ENCODE results near the gene KREMEN2.
"Not testable (repeated sequence)": the region's sequence is repeated elsewhere in the genome, so short reads cannot be mapped to it uniquely, and the experiment has no call there.

Gene KREMEN2

DNA sequence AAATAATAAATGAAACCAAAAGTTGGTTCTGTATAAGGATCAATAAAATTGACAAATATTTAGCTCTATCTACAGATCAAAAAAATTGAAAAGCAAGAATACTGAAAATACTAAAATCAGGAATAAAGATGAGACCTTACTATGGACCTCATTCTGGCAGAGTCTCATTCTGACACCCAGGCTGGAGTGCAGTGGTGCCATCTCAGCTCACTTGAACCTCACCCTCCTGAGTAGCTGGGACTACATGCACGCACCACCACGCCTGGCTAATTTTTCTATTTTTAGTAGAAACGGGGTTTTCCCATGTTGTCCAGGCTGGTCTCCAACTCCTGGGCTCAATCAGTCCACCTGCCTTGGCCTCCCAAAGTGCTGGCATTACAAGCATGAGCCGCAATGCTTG is 22.0 kb upstream of the KREMEN2 start:
- DNase-seq (ENCODE audit: low read depth) = no peak
- TF ChIP-seq, protein P1, sequence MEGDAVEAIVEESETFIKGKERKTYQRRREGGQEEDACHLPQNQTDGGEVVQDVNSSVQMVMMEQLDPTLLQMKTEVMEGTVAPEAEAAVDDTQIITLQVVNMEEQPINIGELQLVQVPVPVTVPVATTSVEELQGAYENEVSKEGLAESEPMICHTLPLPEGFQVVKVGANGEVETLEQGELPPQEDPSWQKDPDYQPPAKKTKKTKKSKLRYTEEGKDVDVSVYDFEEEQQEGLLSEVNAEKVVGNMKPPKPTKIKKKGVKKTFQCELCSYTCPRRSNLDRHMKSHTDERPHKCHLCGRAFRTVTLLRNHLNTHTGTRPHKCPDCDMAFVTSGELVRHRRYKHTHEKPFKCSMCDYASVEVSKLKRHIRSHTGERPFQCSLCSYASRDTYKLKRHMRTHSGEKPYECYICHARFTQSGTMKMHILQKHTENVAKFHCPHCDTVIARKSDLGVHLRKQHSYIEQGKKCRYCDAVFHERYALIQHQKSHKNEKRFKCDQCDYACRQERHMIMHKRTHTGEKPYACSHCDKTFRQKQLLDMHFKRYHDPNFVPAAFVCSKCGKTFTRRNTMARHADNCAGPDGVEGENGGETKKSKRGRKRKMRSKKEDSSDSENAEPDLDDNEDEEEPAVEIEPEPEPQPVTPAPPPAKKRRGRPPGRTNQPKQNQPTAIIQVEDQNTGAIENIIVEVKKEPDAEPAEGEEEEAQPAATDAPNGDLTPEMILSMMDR (conservative IDR thresholded peaks at IDR 0.05; ENCODE audit: low read length) = no peak
- H3K4me3 ChIP-seq (ENCODE audit: low read length) = no peak overlapping the region

DNA sequence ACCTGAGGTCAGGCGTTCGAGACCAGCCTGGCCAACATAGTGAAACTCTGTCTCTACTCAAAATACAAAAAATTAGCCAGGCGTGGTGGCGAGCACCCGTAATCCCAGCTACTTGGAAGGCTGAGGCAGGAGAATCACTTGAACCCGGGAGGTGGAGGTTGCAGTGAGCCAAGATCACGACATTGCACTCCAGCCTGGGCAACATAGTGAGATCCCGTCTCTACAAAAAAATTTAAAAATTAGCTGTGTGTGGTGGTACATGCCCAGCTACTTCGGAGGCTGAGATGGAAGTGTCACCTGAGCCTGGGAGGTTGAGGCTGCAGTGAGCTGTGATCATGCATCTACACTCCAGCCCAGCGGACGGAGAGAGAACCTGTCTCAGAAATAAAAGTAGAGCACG is 20.4 kb upstream of the KREMEN2 start:
- not testable (repeated sequence) for H3K4me3 ChIP-seq (ENCODE audit: low read length); DNase-seq (ENCODE audit: low read depth)

DNA sequence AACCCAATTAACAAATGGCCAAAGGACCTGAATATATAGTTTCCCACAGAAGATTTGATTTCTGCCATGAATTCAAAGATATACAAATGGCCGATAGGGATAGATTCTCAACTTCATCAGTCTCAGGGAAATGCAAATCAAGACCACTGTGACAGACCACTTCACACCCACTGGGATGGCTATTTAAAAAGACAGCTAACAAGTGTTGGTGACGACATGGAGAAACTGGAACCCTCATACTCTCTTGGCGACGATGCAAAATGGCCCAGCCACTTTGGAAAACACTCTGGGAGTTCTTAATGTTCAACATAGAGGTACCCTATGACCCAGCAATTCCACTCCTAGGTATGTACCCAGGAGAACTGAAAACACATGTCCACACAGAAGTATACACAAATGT is 17.4 kb upstream of the KREMEN2 start:
- TF ChIP-seq, protein P1 (conservative IDR thresholded peaks at IDR 0.05; ENCODE audit: low read length) = no peak
- no peak overlapping the region for H3K4me3 ChIP-seq (ENCODE audit: low read length)
- DNase-seq (ENCODE audit: low read depth) = no peak

DNA sequence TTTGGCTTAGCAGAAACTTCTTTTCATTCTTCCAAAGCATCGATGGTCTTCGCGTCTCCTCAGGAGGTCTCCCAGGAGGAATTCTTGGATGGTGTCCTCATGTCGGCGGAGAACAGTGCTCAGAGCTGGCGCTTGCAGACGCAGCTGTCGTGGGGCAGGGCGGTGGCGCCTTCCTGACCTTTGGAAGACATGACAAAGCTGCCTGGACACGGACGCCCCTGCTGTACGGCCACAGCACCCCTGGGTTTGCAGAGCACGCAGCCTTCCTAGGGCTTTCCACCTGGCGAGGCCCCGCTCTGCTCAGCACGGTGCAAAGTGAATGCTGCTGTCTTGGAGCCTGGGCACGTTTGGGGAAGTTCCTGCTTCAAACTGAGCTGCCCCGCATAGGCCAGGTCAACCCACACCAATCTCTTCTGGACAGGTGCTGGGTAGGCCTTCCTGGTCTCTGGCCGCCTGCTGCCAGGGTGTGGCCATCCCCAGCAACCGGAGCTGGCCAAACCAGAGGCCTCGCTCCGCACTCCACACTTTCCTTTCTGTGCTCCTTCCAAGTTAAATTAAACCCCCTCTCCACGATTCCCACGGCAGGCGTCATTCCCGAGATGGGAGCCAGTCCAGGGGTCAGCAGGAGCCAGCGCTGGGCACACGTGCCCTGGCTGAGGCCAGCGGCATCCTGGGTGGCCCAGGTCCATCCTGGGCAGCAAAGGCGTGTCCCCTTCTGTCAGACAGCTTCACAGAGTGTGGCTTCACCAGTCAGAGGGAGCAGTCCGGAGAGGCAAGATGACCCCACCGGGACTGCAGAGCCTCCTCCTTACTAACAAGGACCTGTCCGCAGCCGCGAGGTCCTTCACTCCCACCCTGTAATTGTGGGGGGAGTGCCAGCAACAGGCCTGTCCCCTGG is 15.0 kb upstream of the KREMEN2 start:
- TF ChIP-seq, protein P1 (conservative IDR thresholded peaks at IDR 0.05; ENCODE audit: low read length) = no peak
- no peak overlapping the region for H3K4me3 ChIP-seq (ENCODE audit: low read length)
- DNase-seq (ENCODE audit: low read depth) = no peak

DNA sequence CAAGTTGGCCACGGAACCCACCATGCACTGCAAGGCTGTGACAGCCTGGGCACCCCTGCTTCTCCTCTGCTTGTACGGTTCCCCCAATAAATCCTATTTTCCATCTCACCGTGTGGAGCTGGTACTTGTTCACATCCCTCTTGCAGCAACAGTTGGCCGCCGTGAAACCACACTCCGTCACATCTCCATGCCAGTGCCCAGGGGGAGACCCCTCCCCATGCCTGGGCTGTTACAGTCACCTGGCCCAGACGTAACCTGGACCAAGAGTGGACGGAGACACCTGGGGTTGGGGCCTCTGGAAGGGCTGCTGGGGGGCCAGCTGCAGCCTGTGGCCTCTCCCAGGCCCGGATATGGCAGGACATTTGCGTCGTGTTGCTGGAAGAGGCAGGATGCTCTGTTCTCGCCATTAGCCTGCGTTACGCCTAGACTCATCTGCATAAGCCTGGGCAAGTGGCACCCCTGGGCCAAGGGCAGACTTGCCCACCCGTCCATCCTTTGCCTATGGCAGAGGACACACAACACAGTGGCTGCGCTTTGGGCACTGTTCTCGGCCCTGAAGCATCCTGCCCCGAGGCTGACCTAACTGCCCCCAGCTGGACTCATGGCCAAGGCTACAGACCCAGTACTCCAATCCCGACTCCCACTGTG is 14.2 kb upstream of the KREMEN2 start:
- TF ChIP-seq, protein P1 (conservative IDR thresholded peaks at IDR 0.05; ENCODE audit: low read length) = no peak
- H3K4me3 ChIP-seq (ENCODE audit: low read length) = no peak overlapping the region
- DNase-seq (ENCODE audit: low read depth) = no peak

DNA sequence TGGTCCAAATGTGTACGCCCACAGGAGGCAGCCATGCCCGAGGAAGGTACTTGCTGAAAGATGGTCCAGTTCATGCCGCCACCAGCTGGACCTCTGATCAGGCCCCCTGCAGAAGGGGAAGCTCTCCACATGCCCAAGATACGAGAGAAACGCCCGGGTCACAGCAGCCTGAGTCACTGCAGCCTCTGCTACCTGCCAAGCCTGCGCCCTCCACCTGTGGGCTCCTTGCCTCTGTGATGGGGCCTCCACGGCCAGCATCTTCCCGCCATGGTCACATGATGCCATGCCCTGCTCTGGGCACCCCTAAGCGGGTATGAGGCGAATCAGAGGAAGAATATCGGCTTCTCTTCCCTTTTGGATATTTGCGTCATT is 13.7 kb upstream of the KREMEN2 start:
- H3K4me3 ChIP-seq (ENCODE audit: low read length) = no peak overlapping the region
- TF ChIP-seq, protein P1 (conservative IDR thresholded peaks at IDR 0.05; ENCODE audit: low read length) = no peak
- DNase-seq (ENCODE audit: low read depth) = no peak

DNA sequence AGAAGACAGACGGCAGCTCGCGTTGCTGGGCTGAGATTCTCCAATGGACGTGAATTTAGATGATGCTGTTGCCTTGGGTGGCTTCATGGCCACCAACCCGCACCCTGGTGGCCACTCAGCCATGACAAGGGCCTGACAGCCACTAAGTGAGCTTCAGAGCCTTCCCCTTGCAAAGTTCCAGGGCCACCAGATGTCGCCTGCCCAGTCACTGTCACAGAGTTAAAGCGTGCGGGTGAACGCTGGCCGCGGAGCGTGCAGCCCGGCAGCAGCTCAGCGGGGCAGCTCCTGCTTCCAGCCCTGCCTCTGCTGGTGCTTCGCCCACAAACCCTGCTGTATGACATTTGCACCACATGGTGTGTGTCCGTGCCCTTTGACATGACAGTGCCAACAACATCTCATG is 13.3 kb upstream of the KREMEN2 start:
- no peak overlapping the region for H3K4me3 ChIP-seq (ENCODE audit: low read length)
- DNase-seq (ENCODE audit: low read depth) = no peak
- TF ChIP-seq, protein P1 (conservative IDR thresholded peaks at IDR 0.05; ENCODE audit: low read length) = no peak

Data from AG10803 (cell line).